ENCODE data around the gene RETREG3.

GRCh38 chr17:42629411-42630009 lies 20.3 kb upstream of the RETREG3 start:
- TF ChIP-seq RAD21 (IDR thresholded peaks at IDR 0.05; ENCODE audit: low read length) (no peak), CTCF (IDR thresholded peaks at IDR 0.05) (no peak), FOSL2 (IDR thresholded peaks at IDR 0.05; ENCODE audit: borderline replicate concordance, low read depth) (no peak)
